Measurements from ENCODE around the gene RAPGEF1. TPM values are rescaled to one million over a fixed set of nuclear protein-coding genes. Genes with fewer than 3 reads are reported as not detected.

RAPGEF1 gene
- total and polyA plus RNA-seq, 7 donors, result 14.4 to 58.2 (median 45.3) TPM

DNA sequence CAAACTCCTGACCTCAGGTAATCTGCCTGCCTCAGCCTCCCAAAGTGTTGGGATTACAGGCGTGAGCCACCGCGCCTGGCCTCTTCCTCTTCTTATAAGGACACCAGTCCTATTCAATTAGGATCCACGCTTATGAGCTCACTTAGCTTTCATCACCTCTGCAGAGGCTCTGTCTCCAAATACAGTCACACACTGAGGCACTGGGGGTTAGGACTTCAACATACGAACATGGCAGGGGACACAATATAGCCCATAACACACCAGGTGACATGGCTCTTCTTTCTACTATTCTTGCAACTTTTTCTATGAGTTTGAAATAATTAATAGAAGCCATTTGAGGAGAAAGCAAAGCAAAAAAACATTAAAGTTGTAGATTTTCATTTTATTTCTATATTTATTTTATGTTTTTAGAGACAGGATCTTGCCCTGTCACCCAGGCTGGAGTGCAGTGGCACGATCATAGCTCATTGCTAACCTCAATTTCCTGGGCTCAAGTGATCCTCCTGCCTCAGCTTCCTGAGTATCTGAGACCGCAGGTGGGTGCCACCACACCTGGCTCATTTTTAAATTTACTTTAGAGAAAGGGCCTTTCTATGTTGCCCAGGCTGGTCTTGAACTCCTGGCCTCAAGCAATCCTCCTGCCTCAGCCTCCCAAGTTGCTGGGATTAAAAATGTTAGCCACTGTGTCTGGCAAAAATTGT, 200.5 kb downstream of the RAPGEF1 start:
- no peak overlapping the region for H3K27ac ChIP-seq
- no peak for DNase-seq
- peaks cover 0 to 5% (median 0%) of the 10 kb centered on the region in 3 donors for H3K27me3 ChIP-seq
- H3K9me3 ChIP-seq, result peaks cover 0 to 11% (median 10%) of the 10 kb centered on the region in 4 donors
- WGBS, 2 donors, result 78 to 91% methylated on average over 7 of the region's 7 CpGs
- intact Hi-C loops (cut with DNase I), result no loop called here
- H3K4me1 ChIP-seq, result no peaks in the 10 kb centered on the region
- no peak for TF ChIP-seq POLR2AphosphoS5 (IDR thresholded peaks at IDR 0.05)
- TF ChIP-seq, protein P1, sequence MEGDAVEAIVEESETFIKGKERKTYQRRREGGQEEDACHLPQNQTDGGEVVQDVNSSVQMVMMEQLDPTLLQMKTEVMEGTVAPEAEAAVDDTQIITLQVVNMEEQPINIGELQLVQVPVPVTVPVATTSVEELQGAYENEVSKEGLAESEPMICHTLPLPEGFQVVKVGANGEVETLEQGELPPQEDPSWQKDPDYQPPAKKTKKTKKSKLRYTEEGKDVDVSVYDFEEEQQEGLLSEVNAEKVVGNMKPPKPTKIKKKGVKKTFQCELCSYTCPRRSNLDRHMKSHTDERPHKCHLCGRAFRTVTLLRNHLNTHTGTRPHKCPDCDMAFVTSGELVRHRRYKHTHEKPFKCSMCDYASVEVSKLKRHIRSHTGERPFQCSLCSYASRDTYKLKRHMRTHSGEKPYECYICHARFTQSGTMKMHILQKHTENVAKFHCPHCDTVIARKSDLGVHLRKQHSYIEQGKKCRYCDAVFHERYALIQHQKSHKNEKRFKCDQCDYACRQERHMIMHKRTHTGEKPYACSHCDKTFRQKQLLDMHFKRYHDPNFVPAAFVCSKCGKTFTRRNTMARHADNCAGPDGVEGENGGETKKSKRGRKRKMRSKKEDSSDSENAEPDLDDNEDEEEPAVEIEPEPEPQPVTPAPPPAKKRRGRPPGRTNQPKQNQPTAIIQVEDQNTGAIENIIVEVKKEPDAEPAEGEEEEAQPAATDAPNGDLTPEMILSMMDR (IDR thresholded peaks at IDR 0.05), result no peak
- no peak for TF ChIP-seq EP300 (IDR thresholded peaks at IDR 0.05)
- TF ChIP-seq POLR2A (IDR thresholded peaks at IDR 0.05), result no peak
- H3K36me3 ChIP-seq, result no peaks in the 10 kb centered on the region
- no peak overlapping the region for H3K4me3 ChIP-seq

DNA sequence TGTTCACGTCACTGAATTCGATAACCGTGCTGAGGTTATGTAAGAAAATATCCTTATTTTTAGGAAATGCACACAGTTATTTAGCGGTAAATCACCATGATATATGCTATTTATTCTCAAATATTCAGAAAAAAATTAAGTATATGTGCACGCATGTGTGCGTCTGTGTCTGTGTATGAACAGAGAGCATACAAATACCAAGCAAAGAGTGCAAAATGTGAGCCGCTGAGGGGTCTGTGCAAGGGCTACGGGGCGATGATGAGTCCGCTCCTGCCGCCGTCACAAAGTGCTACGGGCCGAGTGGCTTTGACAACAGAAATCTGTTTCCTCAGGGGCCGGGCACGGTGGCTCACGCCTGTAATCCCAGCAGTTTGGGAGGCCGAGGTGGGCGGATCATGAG, 201.9 kb downstream of the RAPGEF1 start:
- intact Hi-C loops (cut with DNase I), result no loop called here

DNA sequence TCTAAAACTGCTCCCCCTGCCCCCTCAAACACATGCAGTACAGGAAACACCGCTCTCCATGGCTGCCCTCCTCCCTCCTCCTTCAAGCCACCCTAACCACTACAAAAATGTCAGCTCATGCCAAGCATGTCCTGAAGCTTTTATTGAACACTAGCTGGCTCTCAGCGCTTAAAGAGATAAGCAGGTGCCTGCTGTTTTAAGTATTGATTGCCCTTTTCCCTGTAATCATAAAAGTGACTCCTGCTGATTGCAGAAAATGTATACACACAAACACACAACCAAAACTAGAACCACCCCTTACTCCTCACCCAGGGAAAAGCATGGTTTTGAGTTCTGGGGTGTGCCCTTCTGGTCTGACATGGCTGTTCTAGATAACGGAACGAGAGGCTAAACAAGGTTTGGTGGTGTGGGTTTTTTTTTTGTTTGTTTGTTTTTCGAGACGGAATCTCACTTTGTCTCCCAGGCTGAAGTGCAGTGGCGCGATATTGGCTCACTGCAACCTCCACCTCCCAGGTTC, 205.1 kb downstream of the RAPGEF1 start:
- intact Hi-C loops (cut with DNase I), result loop anchor here (5.0 kb wide), 1 partner anchor 203 kb away; no protein-coding TSS in a partner anchor
- Histone ChIP-seq H3K27me3 (no peaks in the 10 kb centered on the region), H3K9me3 (no peaks in the 10 kb centered on the region), H3K36me3 (no peaks in the 10 kb centered on the region), H3K4me1 (peaks cover 0 to 17% (median 12%) of the 10 kb centered on the region in 4 donors), H3K27ac (no peak overlapping the region), H3K4me3 (no peak overlapping the region)
- TF ChIP-seq POLR2AphosphoS5 (IDR thresholded peaks at IDR 0.05) (no peak), EP300 (IDR thresholded peaks at IDR 0.05) (no peak), POLR2A (IDR thresholded peaks at IDR 0.05) (no peak)
- TF ChIP-seq, protein P1 (IDR thresholded peaks at IDR 0.05), result no peak
- 7 to 36% methylated on average over 8 of the region's 8 CpGs for WGBS, 2 donors
- DNase-seq, result no peak

More for the DNA sequence above, 201.9 kb downstream of the RAPGEF1 start:
- no peak for DNase-seq
- Histone ChIP-seq H3K4me3 (no peak overlapping the region), H3K36me3 (no peaks in the 10 kb centered on the region), H3K27ac (no peak overlapping the region), H3K27me3 (no peaks in the 10 kb centered on the region), H3K4me1 (no peaks in the 10 kb centered on the region), H3K9me3 (peaks cover 0 to 4% (median 0%) of the 10 kb centered on the region in 4 donors)
- WGBS, 2 donors, result 96 to 97% methylated on average over 19 of the region's 19 CpGs
- TF ChIP-seq, protein P1 (IDR thresholded peaks at IDR 0.05), result no peak
- TF ChIP-seq POLR2AphosphoS5 (IDR thresholded peaks at IDR 0.05) (no peak), EP300 (IDR thresholded peaks at IDR 0.05) (no peak)

DNA sequence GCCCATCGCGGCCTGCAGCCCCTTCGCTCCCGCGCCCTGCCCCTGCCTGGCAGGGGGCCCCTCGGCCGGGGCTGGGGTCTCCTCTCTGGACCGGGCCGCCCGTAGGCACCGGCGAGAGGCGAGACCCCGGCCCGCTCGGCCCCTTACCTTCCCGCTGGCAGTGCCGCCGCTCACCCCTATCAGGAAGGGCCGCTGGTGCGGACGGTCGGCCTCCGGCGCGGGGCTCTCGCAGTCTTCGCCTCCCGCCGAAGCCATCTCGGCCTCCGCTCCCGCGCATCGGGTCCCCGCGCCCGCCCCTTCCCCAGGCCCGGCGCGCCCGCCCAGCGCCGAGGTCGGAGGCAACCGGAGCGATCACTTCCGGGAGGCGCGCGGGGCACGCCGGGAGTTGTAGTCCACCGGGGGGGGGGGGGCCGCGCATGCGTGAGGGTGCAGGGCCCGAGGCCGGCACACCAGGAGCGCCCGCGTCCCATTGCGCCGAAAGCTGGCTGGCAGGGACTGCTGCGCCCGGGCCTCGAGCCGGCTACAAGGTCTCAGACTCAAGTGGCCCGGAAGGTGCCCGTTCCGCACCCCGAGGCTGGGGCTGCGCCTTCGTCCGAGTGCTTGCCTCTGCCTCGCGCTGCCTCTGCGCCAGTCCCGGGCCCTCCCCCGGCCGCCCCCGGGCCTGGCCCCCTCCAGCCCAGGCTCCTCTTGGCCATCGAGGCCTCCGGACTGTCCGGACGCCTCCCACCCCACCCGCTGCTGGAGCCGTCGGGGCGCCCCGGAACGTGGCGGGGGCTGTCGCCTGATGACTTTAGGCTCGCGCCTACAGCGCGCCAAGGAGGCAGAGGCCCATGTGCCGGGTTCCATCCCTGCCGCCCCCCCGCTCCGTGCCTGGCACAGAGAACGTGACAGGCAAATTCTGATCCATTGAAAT, 208.7 kb downstream of the RAPGEF1 start, which contains the start of gene UCK1:
Gene UCK1, minus strand, starts transcription at position 344 of the 913 bp plus-strand sequence. Its CDS starts 89 bp downstream, at position 255.
- no peaks in the 10 kb centered on the region for H3K9me3 ChIP-seq
- TF ChIP-seq POLR2A (IDR thresholded peaks at IDR 0.05) (peak; percentile 55 to 58), POLR2AphosphoS5 (IDR thresholded peaks at IDR 0.05) (peak; percentile 64 to 91 (median 78)), EP300 (IDR thresholded peaks at IDR 0.05) (no peak)
- TF ChIP-seq, protein P1 (IDR thresholded peaks at IDR 0.05), result no peak
- H3K27me3 ChIP-seq, result no peaks in the 10 kb centered on the region
- peak; percentile 90 for DNase-seq
- peaks cover 16 to 35% (median 28%) of the 10 kb centered on the region in 4 donors for H3K36me3 ChIP-seq
- 11 to 12% methylated on average over 103 of the region's 103 CpGs for WGBS, 2 donors
- H3K4me1 ChIP-seq, result peaks cover 0 to 20% (median 15%) of the 10 kb centered on the region in 4 donors
- intact Hi-C loops (cut with DNase I), result loop anchor here (5.0 kb wide), 1 partner anchor 206 kb away; no protein-coding TSS in a partner anchor
- peak within 1 kb of the TSS; percentile 75 to 99 (median 88) for H3K4me3 ChIP-seq
- peak within 1 kb of the TSS; percentile 84 to 87 (median 86) for H3K27ac ChIP-seq

All from sigmoid colon (tissue), 7 donors.